ENCODE measurements around the gene MCFD2.

GRCh38 chr2:46964835-46965560 lies 49.4 kb upstream of the MCFD2 start:
- TF ChIP-seq POLR2A (IDR thresholded peaks at IDR 0.05), result no peak
- no peak for TF ChIP-seq EP300 (IDR thresholded peaks at IDR 0.05)
